Spleen (tissue), 11 donors: ENCODE results near the gene SLC39A1. TPM values are rescaled to one million over a fixed set of nuclear protein-coding genes. Genes with fewer than 3 reads are reported as not detected.

Experiments
- DNase-seq: peaks from one replicate; pipeline ENCODE4 v3.0.0-alpha.2; 2020
- H3K27ac ChIP-seq, 8 donors: fragments of 200-600 bp; sonication (generic) in 7 of 8; 1 replicate in 4 of 8; 2 replicates in 4 of 8; pipeline versions ENCODE4 v1.5.0 to v1.8.0; 2016 to 2021; ENCODE audit warnings: inconsistent platforms in 4 of 8, mild to moderate bottlenecking in 4 of 8, moderate library complexity in 1 of 8
- H3K27me3 ChIP-seq, 7 donors: fragments of 200-600 bp; sonication (generic) in 6 of 7; replicated peaks in 1 of 7; 1 replicate in 4 of 7; 2 replicates in 3 of 7; pipeline versions ENCODE4 v1.5.0 to v1.8.0; 2016 to 2021; ENCODE audit warnings: inconsistent platforms in 3 of 7, mild to moderate bottlenecking in 1 of 7
- H3K36me3 ChIP-seq, 6 donors: fragments of 200-600 bp; sonication (generic) in 5 of 6; 1 replicate in 4 of 6; 2 replicates in 2 of 6; pipeline versions ENCODE4 v1.5.0 to v1.8.0; 2016 to 2021; ENCODE audit warnings: inconsistent platforms in 2 of 6
- H3K4me1 ChIP-seq, 6 donors: fragments of 200-600 bp; sonication (generic) in 5 of 6; 1 replicate in 3 of 6; 2 replicates in 3 of 6; pipeline versions ENCODE4 v1.5.0 to v1.8.0; 2016 to 2021; ENCODE audit warnings: inconsistent platforms in 3 of 6
- H3K4me3 ChIP-seq, 8 donors: fragments of 200-600 bp; sonication (generic) in 7 of 8; 1 replicate in 4 of 8; 2 replicates in 4 of 8; pipeline versions ENCODE4 v1.5.0 to v1.8.0; 2016 to 2021; ENCODE audit warnings: inconsistent platforms in 4 of 8, mild to moderate bottlenecking in 4 of 8, moderate library complexity in 2 of 8
- H3K9me3 ChIP-seq, 8 donors: fragments of 200-600 bp; sonication (generic) in 7 of 8; 1 replicate in 4 of 8; 2 replicates in 4 of 8; pipeline versions ENCODE4 v1.5.0 to v1.8.0; 2016 to 2021; ENCODE audit warnings: inconsistent platforms in 4 of 8
- POLR2A ChIP-seq, 3 donors: fragments of 450-650 bp; IDR thresholded peaks; one replicate each; pipeline ENCODE4 v1.5.1; 2017; ENCODE audit warnings: antibody characterized with exemption in 3 of 3, mild to moderate bottlenecking in 1 of 3
- POLR2AphosphoS5 ChIP-seq, 3 donors: sonication (generic); formaldehyde crosslinking; IDR thresholded peaks; one replicate each; pipeline ENCODE4 v1.5.1; 2017; ENCODE audit warnings: antibody characterized with exemption in 3 of 3
- WGBS, 5 donors: extraction: QIAGEN DNeasy Blood & Tissue Kit in 3 of 5; methylation state at CpG; one replicate each; pipeline versions ENCODE4 v1.1.5 to v1.1.7; 2013 to 2018; 5-methylcytosine and 5-hydroxymethylcytosine counted together
- intact Hi-C: fragments of 100-400 bp; cut with DNase I; formaldehyde crosslinking; loops from one replicate; pipeline ENCODE4 v1.15.0; 2023; ENCODE audit warnings: low total_unique reads
- polyA plus RNA-seq, 3 donors: library from polyadenylated mRNA; stranded (reverse); fragments of 200-250 nt; gene quantifications; one replicate each; pipeline ENCODE4 v1.2.1, GENCODE V29; 2013
- total RNA-seq, 7 donors: library from RNA; depleted of rRNA in 3 of 7; stranded (reverse); fragments of >200 nt in 3 of 7; fragmentation: NEBNext Ultra II Directional in 4 of 7; extraction: Animal tissue kit (Norgen Biotek cat#: 25700) in 4 of 7; gene quantifications; one replicate each; pipeline versions ENCODE4 v1.1.0 to v1.2.1, GENCODE V29; 2016 to 2021
- TF ChIP-seq, protein P1 (sequence below), 11 experiments: fragments of 200-600 bp in 7 of 11; fragments of 450-650 bp in 4 of 11; sonication (generic) in 4 of 11; IDR thresholded peaks in 8 of 11; conservative IDR thresholded peaks in 3 of 11; 1 replicate in 7 of 11; 2 replicates in 4 of 11; pipeline versions ENCODE4 v1.4.0 to v1.8.0; 2016 to 2021; ENCODE audit warnings: antibody characterized with exemption in 11 of 11, inconsistent platforms in 4 of 11, mild to moderate bottlenecking in 1 of 11
- donor health status: healthy with polysubstance abuse.
- donor health status: DM: no; HTN: no; CAD: no; lungs with moderate emphysema.
- donor health status: DM: no; HTN: no; CAD: no.
- donor health status: Bipolar disorder and iron deficiency.
- donor health status: healthy.
- donor health status: DM: no; HTN: no; CAD: no.
- donor health status: DM: yes; HTN: yes; CAD: no.

Gene SLC39A1
- total and polyA plus RNA-seq, 10 donors, result 23.6 to 88.4 (median 69.4) TPM

DNA sequence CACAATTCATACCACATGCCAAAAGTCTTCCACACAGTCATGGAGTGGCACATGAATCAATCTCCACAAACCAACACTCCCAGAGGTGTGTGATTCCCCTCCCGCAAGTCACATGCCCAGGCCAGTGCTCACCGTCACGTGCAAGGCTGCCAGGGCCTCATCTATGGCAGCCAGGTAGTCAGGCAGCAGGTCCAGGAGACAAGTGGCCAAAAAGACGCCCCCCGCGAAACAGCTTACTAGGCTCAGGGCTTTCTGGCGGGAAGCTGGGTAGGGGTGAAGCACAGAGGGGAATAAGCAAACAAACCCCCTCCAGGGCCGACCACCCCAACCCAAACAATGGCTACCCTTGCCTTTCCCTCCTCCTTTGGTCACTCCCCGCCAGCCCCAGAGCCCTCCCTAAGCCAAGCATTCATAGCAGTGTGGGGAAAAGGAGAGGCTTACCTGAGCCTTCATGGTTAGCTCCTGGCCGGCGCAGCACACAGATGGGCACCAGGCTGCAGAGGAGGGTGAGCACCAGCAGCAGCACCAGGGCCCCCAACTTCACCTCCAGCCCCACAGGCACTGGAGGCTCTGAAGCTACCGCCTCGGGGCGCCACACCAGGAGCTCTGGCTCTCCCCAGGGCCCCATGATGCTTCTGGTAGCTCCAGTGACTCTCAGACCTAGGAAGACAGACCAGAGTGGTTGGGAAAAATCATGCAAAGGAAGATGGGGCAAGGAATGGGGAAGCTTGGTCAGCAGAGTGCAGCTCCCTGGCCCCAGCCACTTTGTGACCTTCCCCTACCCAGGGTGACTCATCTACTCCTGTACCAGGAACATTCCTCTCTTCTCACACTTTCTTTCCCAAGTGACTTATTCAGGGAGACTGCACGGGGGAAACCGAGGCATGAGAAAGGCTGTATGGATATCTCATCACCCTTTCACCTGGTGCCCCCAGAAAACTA lies 978 bp downstream of the SLC39A1 start:
- Histone ChIP-seq H3K4me3 (peak overlapping the region; percentile 65 to 86 (median 76)), H3K27me3 (no peaks in the 10 kb centered on the region), H3K9me3 (no peaks in the 10 kb centered on the region), H3K4me1 (peaks cover 40 to 85% (median 73%) of the 10 kb centered on the region in 6 donors), H3K27ac (peak overlapping the region; percentile 94 to 99 (median 97)), H3K36me3 (peaks cover 0 to 32% (median 17%) of the 10 kb centered on the region in 6 donors)
- TF ChIP-seq POLR2AphosphoS5 (IDR thresholded peaks at IDR 0.05), result no peak
- intact Hi-C loops, result no loop called here
- 49 to 64% (median 58%) methylated on average over 15 to 16 of the region's 16 CpGs for WGBS, 5 donors
- peak; percentile 83 for DNase-seq

DNA sequence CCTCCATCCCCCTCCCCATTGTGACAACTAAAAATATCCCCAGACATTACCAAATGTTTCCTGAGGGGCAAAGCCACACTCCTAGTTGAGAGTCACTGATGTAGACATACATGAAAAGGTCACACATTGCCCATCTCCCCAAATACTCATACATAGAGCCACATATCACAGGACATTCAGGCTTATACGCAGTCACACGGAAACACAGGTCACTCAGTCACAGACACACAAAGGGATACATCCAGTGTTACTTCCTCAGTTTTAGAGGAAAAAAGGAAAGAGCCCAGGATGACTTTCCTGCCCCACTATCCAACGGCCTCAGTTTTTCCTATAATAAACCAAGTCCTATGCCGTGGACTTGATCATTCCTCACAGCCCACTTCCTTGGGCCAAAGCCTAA lies 1.9 kb downstream of the SLC39A1 start:
- Histone ChIP-seq H3K4me3 (peak overlapping the region in 4 of 8 donors; percentile 68 to 80 (median 73)), H3K9me3 (no peaks in the 10 kb centered on the region), H3K4me1 (peaks cover 47 to 88% (median 77%) of the 10 kb centered on the region in 6 donors), H3K27me3 (no peaks in the 10 kb centered on the region), H3K27ac (peak overlapping the region in 6 of 8 donors; percentile 97 to 99 (median 98)), H3K36me3 (peaks cover 0 to 32% (median 17%) of the 10 kb centered on the region in 6 donors)
- TF ChIP-seq POLR2AphosphoS5 (IDR thresholded peaks at IDR 0.05) (no peak), POLR2A (IDR thresholded peaks at IDR 0.05) (no peak)
- TF ChIP-seq, protein P1, sequence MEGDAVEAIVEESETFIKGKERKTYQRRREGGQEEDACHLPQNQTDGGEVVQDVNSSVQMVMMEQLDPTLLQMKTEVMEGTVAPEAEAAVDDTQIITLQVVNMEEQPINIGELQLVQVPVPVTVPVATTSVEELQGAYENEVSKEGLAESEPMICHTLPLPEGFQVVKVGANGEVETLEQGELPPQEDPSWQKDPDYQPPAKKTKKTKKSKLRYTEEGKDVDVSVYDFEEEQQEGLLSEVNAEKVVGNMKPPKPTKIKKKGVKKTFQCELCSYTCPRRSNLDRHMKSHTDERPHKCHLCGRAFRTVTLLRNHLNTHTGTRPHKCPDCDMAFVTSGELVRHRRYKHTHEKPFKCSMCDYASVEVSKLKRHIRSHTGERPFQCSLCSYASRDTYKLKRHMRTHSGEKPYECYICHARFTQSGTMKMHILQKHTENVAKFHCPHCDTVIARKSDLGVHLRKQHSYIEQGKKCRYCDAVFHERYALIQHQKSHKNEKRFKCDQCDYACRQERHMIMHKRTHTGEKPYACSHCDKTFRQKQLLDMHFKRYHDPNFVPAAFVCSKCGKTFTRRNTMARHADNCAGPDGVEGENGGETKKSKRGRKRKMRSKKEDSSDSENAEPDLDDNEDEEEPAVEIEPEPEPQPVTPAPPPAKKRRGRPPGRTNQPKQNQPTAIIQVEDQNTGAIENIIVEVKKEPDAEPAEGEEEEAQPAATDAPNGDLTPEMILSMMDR (IDR thresholded peaks at IDR 0.05 in 8 of 11, conservative IDR thresholded peaks at IDR 0.05 in 3 of 11), result no peak
- peak; percentile 28 for DNase-seq
- 74 to 85% (median 75%) methylated on average over 4 of the region's 4 CpGs for WGBS, 5 donors
- intact Hi-C loops, result no loop called here

DNA sequence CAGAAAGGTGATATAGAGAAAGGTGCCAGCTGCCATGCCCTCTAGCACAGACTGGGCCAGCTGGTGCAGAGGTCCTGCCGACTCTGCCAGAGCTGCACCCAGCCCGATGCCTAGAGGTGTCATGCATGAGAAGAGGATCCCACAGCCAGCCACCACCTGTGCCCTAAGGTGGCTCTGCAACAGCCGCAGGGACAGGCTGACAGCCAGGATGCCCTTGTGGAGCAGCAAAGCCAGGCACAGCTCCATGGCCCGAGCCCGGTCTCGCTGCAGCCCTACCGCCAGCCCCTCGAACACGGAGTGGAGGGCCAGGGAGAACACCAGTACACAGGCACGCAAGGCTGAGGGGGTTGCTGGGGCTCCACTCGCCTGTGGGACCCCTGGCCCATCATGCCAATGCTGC lies 3.1 kb downstream of the SLC39A1 start:
- TF ChIP-seq, protein P1 (IDR thresholded peaks at IDR 0.05 in 8 of 11, conservative IDR thresholded peaks at IDR 0.05 in 3 of 11), result no peak
- TF ChIP-seq POLR2AphosphoS5 (IDR thresholded peaks at IDR 0.05) (peak in 1 of 3 donors; percentile 16), POLR2A (IDR thresholded peaks at IDR 0.05) (no peak)
- intact Hi-C loops, result no loop called here
- peak; percentile 83 for DNase-seq
- Histone ChIP-seq H3K4me3 (no peak overlapping the region), H3K4me1 (peaks cover 46 to 88% (median 77%) of the 10 kb centered on the region in 6 donors), H3K9me3 (no peaks in the 10 kb centered on the region), H3K27me3 (no peaks in the 10 kb centered on the region), H3K36me3 (peaks cover 0 to 33% (median 17%) of the 10 kb centered on the region in 6 donors), H3K27ac (peak overlapping the region in 5 of 8 donors; percentile 97 to 99 (median 98))
- WGBS, 5 donors, result 95 to 99% (median 97%) methylated on average over 8 to 11 of the region's 11 CpGs

DNA sequence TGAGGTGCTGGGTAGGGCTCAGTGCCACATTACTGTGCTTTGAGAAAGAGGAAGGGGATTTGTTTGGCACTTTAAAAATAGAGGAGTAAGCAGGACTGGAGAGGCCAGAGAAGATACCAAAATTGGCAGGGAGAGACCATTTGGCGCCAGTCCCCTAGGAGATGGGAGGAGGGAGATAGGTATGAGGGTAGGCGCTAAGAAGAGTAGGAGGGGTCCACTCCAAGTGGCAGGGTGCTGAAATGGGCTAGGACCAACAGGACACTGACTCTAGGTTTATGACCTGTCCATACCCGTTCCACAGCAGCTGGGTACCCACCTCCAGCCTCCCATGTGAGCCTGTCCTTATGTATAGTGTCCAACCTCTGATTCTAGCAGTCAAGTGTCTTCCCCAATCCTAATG lies 3.9 kb downstream of the SLC39A1 start:
- TF ChIP-seq, protein P1 (IDR thresholded peaks at IDR 0.05 in 8 of 11, conservative IDR thresholded peaks at IDR 0.05 in 3 of 11), result no peak
- TF ChIP-seq POLR2AphosphoS5 (IDR thresholded peaks at IDR 0.05) (no peak), POLR2A (IDR thresholded peaks at IDR 0.05) (no peak)
- H3K4me3 ChIP-seq, result peak overlapping the region in 2 of 8 donors; percentile 84 to 90
- H3K9me3 ChIP-seq, result no peaks in the 10 kb centered on the region
- peaks cover 0 to 40% (median 21%) of the 10 kb centered on the region in 6 donors for H3K36me3 ChIP-seq
- intact Hi-C loops, result no loop called here
- H3K27me3 ChIP-seq, result no peaks in the 10 kb centered on the region
- H3K27ac ChIP-seq, result peak overlapping the region in 6 of 8 donors; percentile 97 to 99 (median 98)
- H3K4me1 ChIP-seq, result peaks cover 48 to 88% (median 77%) of the 10 kb centered on the region in 6 donors
- peak; percentile 69 for DNase-seq
- WGBS, 5 donors, result 72 to 94% (median 89%) methylated on average over 3 of the region's 3 CpGs
